HUDEP-2 (cell line): Measurements from ENCODE around the gene GPR3.

Experiments
- DNase-seq, 76 experiments: peaks; one replicate each; lab custom pipeline; 2025; ENCODE audit not compliant: unreplicated experiment in 76 of 76; lab: John Stamatoyannopoulos, UW

Gene GPR3

GRCh38 chr1:27392096-27392777, at the start of gene GPR3:
Gene GPR3, plus strand, starts transcription at chr1:27392622. Its CDS starts 1,177 bp downstream, at chr1:27393799.
- peak in 72 of 76 experiments; percentile 40 to 94 (median 84) for DNase-seq

DNA sequence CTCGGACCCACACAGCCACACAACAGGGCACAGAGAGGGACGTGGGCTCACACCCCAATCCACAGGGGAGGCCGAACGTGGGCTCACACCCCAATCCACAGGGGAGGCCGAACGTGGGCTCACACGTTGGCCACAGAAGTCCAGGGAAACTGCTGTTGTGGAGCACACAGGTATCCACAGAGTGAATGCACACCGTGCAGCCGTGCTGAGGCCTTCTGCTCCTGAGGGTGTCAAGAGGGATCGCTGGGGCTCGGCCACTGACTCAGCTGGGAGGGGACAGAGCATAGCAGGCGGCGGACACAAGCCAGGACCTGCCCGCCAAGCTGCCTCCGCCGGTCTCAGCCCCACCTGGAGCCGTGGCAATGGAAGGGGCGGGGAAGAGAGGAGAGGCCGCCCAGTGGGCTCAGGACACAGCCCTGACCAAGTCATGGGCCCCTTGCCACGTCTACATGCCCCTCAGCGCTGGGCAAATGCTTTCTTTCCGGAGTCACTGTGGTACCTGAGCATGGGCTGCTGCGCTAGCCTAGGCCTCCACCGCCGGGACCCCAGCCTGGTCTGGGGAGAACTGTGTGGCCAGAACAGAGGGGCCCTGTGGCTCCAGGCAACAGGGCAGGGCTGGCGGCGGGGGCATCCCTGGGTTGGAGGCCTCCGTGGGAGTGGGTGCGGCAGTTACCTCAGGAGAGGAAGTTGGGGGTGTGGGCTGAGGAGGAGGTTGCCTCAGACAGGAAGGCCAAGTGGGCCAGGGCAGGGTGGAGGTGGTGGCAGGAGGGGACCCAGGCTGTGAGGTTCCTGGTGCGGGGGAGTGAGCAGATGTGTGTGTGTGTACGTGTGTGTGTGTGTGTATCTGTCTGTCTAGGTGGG, 49.4 kb upstream of the GPR3 start:
- DNase-seq: peak in 39 of 76 experiments; percentile 10 to 74 (median 41)

GRCh38 chr1:27343639-27344025, 48.8 kb upstream of the GPR3 start:
- DNase-seq: peak in 1 of 76 experiments; percentile 29

DNA sequence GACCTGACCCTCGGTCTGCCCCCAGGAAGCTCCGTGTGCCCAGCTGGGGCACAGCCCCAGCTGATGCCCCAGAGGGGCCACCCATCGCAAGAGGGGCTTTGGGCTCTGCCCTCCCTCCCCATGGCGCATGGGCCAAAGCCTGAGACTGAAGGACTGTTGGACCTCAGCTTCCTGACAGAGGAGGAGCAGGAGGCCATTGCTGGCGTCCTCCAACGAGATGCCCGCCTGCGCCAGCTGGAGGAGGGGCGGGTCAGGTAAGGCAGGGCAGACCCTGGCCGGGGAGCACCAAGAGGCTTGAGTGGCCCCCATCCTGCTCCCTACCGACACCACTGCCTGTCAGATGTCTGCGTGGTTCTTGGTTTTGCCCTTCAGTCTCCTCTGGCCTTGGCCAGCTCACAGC, 47.1 kb upstream of the GPR3 start:
- DNase-seq: no peak

DNA sequence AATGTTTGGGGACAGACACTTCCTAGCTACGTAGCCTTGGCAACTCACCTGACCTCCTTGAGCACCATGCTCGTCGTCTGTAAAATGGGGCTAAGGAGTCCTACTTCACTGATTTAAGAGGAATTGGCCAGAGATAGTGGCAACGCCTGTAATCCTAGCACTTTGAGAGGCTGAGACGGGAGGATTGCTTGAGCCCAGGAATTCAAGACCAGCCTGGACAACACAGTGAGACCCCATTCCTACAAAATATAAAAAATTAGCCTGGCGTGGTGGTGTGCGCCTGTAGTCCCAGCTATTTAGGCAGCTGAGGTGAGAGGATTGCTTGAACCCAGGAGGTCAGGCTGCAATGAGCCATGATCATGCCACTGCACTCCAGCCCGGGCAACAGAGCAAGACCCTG, 46.1 kb upstream of the GPR3 start:
- DNase-seq: no peak

GRCh38 chr1:27346991-27347624, 45.3 kb upstream of the GPR3 start:
- peak in 1 of 76 experiments; percentile 5 for DNase-seq

- no peak for DNase-seq
Measured at GRCh38 chr1:27348861-27349783, 43.3 kb upstream of the GPR3 start.

GRCh38 chr1:27349784-27350662, 42.4 kb upstream of the GPR3 start:
- DNase-seq: no peak

GRCh38 chr1:27350663-27351540, 41.5 kb upstream of the GPR3 start:
- DNase-seq: no peak

DNA sequence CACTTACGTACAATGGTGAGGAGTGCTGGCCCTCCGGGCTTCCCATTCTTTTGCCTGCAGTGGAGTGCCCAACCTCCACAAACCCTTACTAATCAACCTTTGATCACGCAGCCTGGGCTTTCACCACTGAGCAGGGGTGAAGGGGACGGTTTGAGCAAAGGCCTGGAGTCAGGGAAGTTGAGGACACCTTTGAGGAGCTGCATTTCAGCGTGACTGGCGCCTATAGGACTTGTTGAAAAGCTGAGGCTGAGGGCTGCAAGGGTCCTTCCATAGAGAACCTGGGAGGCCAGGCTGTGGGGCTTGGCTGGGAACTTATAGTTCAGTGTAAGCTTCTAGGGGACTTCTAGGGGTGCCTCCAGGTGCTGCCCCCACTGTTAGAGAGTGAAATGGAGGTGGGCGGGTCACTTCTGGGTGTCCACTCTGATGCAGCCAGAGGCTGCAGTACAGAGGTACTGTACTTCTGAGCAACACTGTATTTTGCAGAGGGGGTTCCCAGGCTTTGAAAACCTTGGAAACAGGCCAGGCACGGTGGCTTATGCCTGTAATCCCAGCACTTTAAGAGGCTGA, 40.8 kb upstream of the GPR3 start:
- no peak for DNase-seq

DNA sequence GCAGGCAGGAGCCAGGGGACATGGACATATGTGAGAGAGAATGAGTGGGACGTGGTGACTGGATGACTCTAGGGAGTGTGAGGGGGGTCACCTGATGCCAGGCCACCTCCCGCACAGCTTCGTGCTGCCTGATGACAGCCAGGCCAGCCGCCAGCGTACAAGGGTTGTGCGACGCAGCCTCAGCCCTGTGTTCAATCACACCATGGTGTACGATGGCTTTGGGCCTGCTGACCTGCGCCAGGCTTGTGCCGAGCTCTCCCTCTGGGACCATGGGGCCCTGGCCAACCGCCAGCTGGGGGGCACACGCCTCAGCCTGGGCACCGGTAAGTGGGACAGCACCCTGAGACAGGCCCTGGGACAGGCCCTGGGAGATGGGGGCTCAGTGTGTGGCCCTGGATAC, 39.3 kb upstream of the GPR3 start:
- no peak for DNase-seq

GRCh38 chr1:27353629-27354028, 38.8 kb upstream of the GPR3 start:
- DNase-seq: no peak

DNA sequence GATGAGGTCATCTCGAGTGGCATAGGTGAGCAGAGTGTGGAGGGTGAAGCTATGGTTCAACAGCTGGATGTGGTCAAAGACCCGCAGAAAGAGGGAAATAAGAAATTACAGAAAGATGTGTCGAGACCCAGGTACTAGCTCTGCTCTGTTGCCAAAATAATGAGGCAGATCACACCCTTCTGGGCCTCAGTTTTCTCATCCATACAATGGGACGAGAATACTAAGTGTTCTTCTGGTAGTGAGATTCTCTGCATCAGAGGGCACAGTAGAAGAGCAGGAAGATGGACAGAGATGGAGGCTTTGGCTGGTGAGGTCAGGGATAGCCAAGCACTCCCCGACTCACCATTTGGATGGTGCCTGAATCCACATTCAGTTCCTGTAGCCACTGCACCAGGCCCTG, 36.7 kb upstream of the GPR3 start:
- no peak for DNase-seq

DNA sequence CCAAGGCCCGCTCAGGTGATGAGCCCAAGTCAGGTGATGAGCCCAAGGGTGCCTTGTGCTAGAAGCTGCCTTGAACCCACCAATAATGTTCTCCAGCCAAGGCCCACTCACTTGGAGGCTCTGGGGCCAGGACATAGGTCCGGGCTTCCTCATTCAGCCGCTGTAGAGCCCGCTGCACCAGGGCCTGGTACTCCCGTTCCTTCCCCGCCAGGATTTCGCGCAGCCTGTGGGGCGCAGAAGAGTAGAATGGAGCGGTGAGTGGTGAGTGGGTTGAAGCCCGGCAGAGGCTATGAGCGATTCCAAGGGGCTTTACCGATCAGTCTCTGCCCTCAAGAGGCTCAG, 36.2 kb upstream of the GPR3 start:
- DNase-seq: no peak

GRCh38 chr1:27356619-27357280, 35.7 kb upstream of the GPR3 start:
- peak in 74 of 76 experiments; percentile 26 to 92 (median 78) for DNase-seq

DNA sequence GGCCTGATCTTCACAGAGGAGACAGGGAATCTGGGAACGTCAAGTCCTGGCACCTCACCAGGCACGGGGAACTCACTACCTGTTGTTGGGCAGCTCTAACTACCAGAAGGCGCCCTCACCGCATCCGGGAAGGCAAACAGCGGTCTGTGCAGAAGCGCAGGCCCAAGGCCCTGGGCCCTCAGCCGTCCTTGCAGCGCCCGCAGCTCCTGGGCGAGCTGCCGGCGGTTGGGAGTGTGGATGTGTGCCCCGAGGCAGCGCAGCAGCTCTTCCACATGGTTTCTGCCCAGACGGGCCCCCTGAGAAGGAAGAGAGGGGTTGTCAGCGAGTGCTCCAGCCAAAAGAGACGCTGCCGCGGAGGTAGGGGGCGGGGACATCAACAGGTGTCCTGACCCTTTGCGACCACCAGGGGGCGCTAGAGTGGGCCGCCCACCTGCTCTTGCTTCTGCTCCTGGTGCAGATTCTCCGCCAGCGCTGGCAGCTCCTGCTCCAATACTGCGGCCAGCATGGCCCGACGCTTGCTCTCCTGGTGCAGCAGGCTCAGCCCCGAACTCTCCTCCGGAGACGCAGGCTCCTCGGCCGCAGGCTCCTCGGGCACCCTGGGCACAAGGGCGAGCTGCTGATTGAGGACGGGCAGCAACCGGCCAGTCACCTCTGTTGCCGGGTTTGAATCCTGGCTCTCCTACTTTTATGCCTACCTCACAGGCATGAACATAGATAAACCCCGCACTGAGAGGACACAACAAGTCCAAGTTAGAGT, 35.0 kb upstream of the GPR3 start:
- peak in 59 of 76 experiments; percentile 15 to 80 (median 51) for DNase-seq
